Cardiac fibroblast (primary cell): Measurements from ENCODE around the gene KIF16B.

Source experiments
- DNase-seq, 2 donors: peaks; one replicate each; pipeline versions ENCODE4 v3.0.0 to v3.0.0-alpha.2; 2010; ENCODE audit warnings: low read depth in 2 of 2
- H3K4me3 ChIP-seq, 2 donors: replicated peaks in 1 of 2; 1 replicate in 1 of 2; 2 replicates in 1 of 2; pipeline ENCODE4 v1.5.1; 2011; ENCODE audit warnings: low read depth in 2 of 2, low read length in 2 of 2, mild to moderate bottlenecking in 2 of 2, moderate library complexity in 1 of 2
- TF ChIP-seq, protein P1 (sequence below): IDR thresholded peaks from one replicate; pipeline ENCODE4 v1.5.1; 2011; ENCODE audit warnings: low read depth, mild to moderate bottlenecking, low read length, inconsistent platforms

KIF16B gene

DNA sequence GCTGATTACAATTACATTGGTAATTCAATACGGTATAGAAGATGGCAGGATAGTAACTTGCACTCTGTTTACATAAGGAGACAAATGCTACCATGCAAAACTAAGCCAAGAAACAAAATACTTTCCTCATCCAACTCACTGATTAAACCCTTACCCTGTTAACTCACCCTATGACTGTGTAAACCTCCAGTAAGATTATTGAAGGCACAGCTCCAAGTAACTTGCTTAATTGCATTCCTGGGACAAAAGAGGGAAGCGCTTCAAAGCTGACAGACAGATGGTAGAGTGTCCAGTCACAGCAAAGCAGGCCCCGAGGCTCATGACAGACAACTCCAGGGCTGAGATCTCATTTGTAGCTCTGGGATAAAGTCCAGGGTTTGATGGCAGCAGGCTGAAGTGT is 6.9 kb upstream of the KIF16B start:
- DNase-seq, result peak; percentile 79 to 85
- no peak overlapping the region for H3K4me3 ChIP-seq
- TF ChIP-seq, protein P1, sequence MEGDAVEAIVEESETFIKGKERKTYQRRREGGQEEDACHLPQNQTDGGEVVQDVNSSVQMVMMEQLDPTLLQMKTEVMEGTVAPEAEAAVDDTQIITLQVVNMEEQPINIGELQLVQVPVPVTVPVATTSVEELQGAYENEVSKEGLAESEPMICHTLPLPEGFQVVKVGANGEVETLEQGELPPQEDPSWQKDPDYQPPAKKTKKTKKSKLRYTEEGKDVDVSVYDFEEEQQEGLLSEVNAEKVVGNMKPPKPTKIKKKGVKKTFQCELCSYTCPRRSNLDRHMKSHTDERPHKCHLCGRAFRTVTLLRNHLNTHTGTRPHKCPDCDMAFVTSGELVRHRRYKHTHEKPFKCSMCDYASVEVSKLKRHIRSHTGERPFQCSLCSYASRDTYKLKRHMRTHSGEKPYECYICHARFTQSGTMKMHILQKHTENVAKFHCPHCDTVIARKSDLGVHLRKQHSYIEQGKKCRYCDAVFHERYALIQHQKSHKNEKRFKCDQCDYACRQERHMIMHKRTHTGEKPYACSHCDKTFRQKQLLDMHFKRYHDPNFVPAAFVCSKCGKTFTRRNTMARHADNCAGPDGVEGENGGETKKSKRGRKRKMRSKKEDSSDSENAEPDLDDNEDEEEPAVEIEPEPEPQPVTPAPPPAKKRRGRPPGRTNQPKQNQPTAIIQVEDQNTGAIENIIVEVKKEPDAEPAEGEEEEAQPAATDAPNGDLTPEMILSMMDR, result no peak

DNA sequence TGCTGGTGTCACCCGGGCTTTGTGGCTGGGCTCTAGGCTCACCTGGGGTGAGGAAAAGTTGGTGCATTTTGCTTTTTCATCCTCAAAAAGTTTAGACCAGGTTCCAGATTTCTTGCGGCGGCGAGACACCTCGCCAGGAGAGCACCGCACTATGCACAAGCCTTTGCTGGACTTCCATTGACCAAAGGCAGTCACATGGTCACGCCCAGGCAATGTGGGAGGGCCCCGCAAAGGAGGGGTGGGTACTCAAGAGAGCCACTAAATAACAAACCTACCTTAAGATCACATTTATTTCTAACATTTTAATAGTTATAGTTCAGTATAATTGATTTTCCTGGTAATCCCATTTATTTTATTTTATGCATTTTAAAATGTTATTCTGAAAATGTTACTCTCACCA is 3.0 kb upstream of the KIF16B start:
- TF ChIP-seq, protein P1, result no peak
- no peak for DNase-seq

DNA sequence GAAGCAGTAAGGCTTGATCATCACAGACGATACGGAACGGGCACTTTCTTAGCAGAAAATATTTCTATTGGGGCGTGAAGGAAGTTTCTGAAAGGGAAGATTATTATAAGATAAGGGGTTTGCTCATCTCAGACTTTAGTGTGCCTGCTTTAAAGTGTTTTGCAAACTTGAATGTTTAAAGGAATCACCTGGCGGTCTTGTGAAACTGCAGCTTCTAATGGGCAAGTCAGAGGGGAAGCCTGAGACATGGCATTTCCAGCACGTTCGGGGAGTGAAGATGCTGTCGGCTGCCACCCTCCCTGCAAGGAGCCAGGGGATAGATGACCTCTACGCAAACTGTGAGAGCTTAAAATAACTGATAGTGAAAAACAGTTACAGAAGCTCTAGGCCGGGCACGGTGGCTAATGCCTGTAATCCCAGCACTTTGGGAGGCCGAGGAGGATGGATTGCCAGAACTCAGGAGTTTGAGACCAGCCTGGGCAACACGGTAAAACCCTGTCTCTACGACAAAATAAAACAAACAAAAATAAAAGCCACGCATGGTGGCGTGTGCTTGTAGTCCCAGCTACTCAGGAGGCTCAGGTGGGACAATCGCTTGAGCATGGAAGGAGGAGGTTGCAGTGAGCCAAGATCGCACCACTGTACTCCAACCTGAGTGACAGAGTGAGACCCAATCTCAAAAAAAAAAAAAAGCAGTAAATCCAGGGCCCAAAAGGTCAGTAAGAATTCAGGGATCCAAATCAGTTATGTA is 2.3 kb upstream of the KIF16B start:
- no peak for DNase-seq
- TF ChIP-seq, protein P1, result no peak
- H3K4me3 ChIP-seq, result no peak overlapping the region

More for the DNA sequence above, 3.0 kb upstream of the KIF16B start:
- H3K4me3 ChIP-seq, result no peak overlapping the region

DNA sequence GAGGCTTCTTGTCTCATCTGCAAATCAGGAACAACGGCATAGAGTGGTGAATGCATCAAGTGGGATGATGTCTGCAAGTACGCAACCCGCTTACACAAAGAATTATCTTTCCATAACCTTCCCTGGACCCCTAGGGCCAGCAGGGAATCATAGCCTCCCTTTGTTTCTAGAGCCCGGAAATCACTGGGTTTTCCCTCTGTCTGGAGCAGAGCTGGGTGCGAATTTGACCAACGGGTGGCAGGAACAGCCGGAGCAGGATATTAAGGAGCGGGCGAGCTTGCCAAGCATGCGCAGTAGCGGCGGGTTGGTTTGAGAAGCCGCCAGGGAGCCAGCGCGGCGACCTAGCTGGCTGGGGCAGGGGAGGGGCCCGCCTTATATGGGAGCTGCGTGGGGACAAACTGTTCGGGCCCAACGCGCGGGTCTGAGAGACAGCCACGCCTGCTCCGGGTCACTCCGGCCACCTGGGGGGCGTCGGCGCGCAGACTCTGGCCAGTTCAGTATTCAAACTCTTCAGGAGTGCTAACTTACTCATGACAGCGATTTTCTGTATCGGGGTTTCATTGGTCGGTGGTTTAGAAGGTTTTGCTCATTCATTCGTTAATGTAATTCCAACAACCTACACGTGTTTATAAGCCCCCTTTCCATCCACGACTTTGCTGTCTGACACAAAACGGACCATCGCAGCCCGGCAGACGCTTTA is 1.6 kb upstream of the KIF16B start:
- peak overlapping the region; percentile 44 for H3K4me3 ChIP-seq
- peak; percentile 69 to 77 for DNase-seq
- TF ChIP-seq, protein P1, result no peak

DNA sequence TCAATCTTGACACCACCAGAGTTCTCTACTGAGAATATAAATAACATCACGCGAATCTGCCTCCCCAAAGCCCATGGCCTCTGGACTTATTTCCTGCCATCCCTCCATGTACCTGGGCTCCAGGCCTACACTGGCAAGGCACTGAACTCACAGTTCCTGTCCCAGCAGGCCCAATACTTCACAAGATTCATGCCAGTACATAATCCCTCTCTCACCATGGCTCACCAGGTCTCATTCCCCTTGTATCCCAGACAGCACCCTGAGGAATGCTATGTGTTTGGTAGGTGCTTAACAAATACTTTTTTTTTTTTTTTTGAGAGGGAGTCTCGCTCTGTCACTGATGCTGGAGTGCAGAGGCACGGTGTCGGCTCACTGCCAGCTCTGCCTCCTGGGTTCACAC is 1.9 kb downstream of the KIF16B start:
- TF ChIP-seq, protein P1, result no peak
- DNase-seq, result no peak
- H3K4me3 ChIP-seq, result no peak overlapping the region

DNA sequence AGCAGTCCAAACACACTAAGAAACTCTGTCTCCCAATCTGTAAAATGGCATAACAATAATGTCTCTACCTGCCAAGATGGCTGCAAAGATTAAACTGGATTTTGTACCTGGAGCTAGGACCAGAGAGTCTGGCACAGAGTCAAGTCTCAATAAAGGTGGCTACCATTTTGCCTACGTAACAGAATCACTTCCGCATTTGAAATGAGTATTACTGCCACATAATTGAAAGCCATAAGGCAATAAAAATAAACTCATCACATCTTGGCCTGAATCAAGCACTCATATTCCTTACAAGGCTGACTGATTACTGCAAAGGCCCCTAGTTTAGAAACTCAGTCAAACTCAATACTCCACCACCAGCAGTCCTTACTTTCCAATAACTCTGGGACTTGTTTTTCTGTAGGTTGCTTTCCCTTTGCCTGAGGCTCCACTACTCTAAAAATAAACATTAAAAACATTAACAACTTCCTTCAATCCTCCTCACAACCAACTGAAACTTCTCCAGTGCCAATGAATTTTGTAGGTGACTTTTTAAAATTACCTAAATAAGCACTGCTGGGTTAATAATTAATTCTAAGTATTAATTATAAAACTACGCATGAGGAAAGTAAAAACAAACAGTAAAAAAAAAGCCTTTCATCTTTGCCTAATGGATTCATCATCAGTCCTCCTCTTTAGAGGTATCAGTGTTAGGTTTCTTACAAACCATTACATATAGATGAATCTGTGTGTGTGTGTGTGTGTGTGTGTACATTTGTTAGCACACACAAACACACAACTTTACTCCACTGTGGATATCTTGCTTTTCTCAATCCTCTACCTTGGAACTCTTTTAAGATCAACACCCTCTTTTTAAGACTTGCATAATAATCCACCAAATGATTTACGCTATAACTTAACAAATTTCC is 3.7 kb downstream of the KIF16B start:
- no peak overlapping the region for H3K4me3 ChIP-seq
- DNase-seq, result no peak
- TF ChIP-seq, protein P1, result no peak
